MCF 10A (cell line): ENCODE results near the gene MAP7. TPM values are rescaled to one million over a fixed set of nuclear protein-coding genes. Genes with fewer than 3 reads are reported as not detected.

Source experiments
- BruUV-seq: library from RNA; stranded (reverse); fragments of 400-500 nt; replicated peaks from 2 replicates; lab custom pipeline; 2021; lab: Mats Ljungman, UMichigan
- CTCF ChIA-PET: fragments of 300-600 bp; sonication (Branson Sonifier 250); formaldehyde crosslinking; extraction: SDS; loops from one replicate; lab custom pipeline; 2021; ENCODE audit warnings: antibody characterized with exemption, inconsistent platforms; lab: Yijun Ruan, JAX
- POLR2A ChIA-PET: fragments of 300-600, 350-650 bp; sonication (Branson Sonifier 250); formaldehyde crosslinking; extraction: SDS; loops from one replicate; lab custom pipeline; 2020; ENCODE audit warnings: antibody characterized with exemption, inconsistent platforms; lab: Yijun Ruan, JAX
- DNase-seq: peaks from one replicate; pipeline ENCODE4 v3.0.0-alpha.2; 2018; ENCODE audit not compliant: unreplicated experiment
- H3K27ac Mint-ChIP-seq: one replicate; pipeline ENCODE4 v1.8.0; 2022; ENCODE audit warnings: mild to moderate bottlenecking, low read depth, mixed read lengths; ENCODE audit not compliant: unreplicated experiment
- H3K27me3 Mint-ChIP-seq: one replicate; pipeline ENCODE4 v1.8.0; 2022; ENCODE audit warnings: mixed read lengths; ENCODE audit not compliant: insufficient read depth, unreplicated experiment
- H3K36me3 Mint-ChIP-seq: one replicate; pipeline ENCODE4 v1.8.0; 2022; ENCODE audit warnings: mild to moderate bottlenecking, moderate library complexity, mixed read lengths; ENCODE audit not compliant: insufficient read depth, unreplicated experiment
- H3K4me1 Mint-ChIP-seq: one replicate; pipeline ENCODE4 v1.8.0; 2022; ENCODE audit warnings: mixed read lengths; ENCODE audit not compliant: insufficient read depth, unreplicated experiment
- H3K4me3 Mint-ChIP-seq: one replicate; pipeline ENCODE4 v1.8.0; 2022; ENCODE audit warnings: mild to moderate bottlenecking, moderate library complexity, mixed read lengths; ENCODE audit not compliant: unreplicated experiment
- H3K9me3 Mint-ChIP-seq: one replicate; pipeline ENCODE4 v1.8.0; 2022; ENCODE audit warnings: mixed read lengths; ENCODE audit not compliant: unreplicated experiment
- CTCF ChIP-seq: fragments of 200-600 bp; IDR thresholded peaks from one replicate; pipeline ENCODE4 v1.8.0; 2022; ENCODE audit warnings: antibody characterized with exemption, mild to moderate bottlenecking; ENCODE audit not compliant: unreplicated experiment
- intact Hi-C: fragments of 100-400 bp; cut with micrococcal nuclease; formaldehyde crosslinking; loops from 2 replicates; pipeline ENCODE4 v1.14.1; 2022
- total RNA-seq: library from RNA; stranded (reverse); gene quantifications from 2 replicates; pipeline ENCODE4 v1.2.3, GENCODE V29; 2022

Gene MAP7
- total RNA-seq, 1 experiment from 2014 or later = 17.2 TPM

DNA sequence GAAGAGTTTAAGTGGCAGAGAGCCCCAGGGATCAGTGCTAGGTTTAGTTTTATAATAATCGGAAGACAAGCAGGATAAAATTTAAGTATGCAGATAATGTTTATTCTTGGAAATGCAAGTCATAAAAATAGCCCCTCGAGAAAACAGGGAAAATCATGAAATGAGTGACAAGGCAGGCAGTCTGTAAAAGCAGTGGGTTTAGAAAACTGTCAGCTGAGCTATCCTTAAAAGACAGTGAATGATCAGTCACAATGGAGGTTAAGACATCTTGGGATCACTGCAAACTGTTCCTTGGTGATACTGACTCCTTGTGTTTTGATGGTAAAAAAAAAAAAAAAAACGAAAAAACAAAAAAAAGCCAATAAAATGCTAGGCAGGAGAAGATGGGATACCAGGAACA, 199.3 kb downstream of the MAP7 start:
- intact Hi-C loops = no loop called here
- BruUV-seq = no TSS peak
- H3K36me3 Mint-ChIP-seq = no peaks in the 10 kb centered on the region
- POLR2A ChIA-PET = interaction anchor here (0.9 kb wide), 1 partner anchor 12 kb away, joined by 3 read pairs; no protein-coding TSS in a partner anchor
- H3K4me1 Mint-ChIP-seq = peaks cover 5% of the 10 kb centered on the region
- CTCF ChIA-PET = no interaction called here
- no peak overlapping the region for H3K4me3 Mint-ChIP-seq
- no peaks in the 10 kb centered on the region for H3K9me3 Mint-ChIP-seq
- DNase-seq = no peak
- H3K27ac Mint-ChIP-seq = no peak overlapping the region
- H3K27me3 Mint-ChIP-seq = no peaks in the 10 kb centered on the region
- TF ChIP-seq CTCF = no peak

- Mint-ChIP-seq H3K4me1 (peaks cover 5% of the 10 kb centered on the region), H3K4me3 (no peak overlapping the region), H3K9me3 (no peaks in the 10 kb centered on the region), H3K27ac (peak overlapping the region; percentile 86), H3K27me3 (no peaks in the 10 kb centered on the region), H3K36me3 (peaks cover 7% of the 10 kb centered on the region)
- no peak for TF ChIP-seq CTCF
- ChIA-PET CTCF (no interaction called here), POLR2A (interaction anchor here (0.6 kb wide), 1 partner anchor 13 kb away, joined by 3 read pairs; no protein-coding TSS in a partner anchor)
- no TSS peak for BruUV-seq
- peak; percentile 79 for DNase-seq
- intact Hi-C loops = no loop called here
Measured at GRCh38 chr6:136347847-136348246, 202.4 kb downstream of the MAP7 start.

- Mint-ChIP-seq H3K27me3 (no peaks in the 10 kb centered on the region), H3K4me1 (peaks cover 5% of the 10 kb centered on the region), H3K9me3 (no peaks in the 10 kb centered on the region), H3K27ac (no peak overlapping the region), H3K36me3 (peaks cover 7% of the 10 kb centered on the region), H3K4me3 (no peak overlapping the region)
- intact Hi-C loops = no loop called here
- BruUV-seq = no TSS peak
- no peak for TF ChIP-seq CTCF
- POLR2A ChIA-PET = interaction anchor here (2.3 kb wide), 1 partner anchor 55 kb away, joined by 8 read pairs; the partner anchor contains the start of gene BCLAF1
- no peak for DNase-seq
- CTCF ChIA-PET = interaction anchor here (0.6 kb wide), 1 partner anchor 850 kb away, joined by 3 read pairs; no protein-coding TSS in a partner anchor
Measured at GRCh38 chr6:136345145-136345544, 205.1 kb downstream of the MAP7 start.

DNA sequence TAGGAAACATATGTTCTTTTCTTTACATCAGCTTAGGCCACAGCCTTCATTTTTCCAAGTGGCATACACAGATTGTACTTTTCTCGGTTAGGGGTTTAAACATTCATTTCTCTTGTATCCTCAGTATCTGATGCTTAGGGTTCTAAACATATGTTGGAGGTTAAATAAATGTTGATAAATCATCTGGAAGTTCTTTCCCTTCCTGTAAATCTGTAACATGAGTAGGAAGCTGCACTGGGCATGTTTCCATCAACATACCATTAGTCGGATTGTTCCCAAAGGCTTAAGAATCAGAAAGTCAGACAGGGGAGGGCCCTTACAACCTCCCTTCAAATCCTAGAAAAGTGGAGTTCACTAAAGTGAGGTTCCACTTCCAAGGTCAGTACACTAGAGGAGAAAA, 205.8 kb downstream of the MAP7 start:
- peak; percentile 48 for DNase-seq
- no peak overlapping the region for H3K27ac Mint-ChIP-seq
- BruUV-seq = no TSS peak
- no peak for TF ChIP-seq CTCF
- no peaks in the 10 kb centered on the region for H3K9me3 Mint-ChIP-seq
- no peaks in the 10 kb centered on the region for H3K27me3 Mint-ChIP-seq
- intact Hi-C loops = no loop called here
- CTCF ChIA-PET = no interaction called here
- peaks cover 5% of the 10 kb centered on the region for H3K4me1 Mint-ChIP-seq
- POLR2A ChIA-PET = interaction anchor here (2.3 kb wide), 1 partner anchor 54 kb away, joined by 8 read pairs; the partner anchor contains the start of gene BCLAF1
- H3K36me3 Mint-ChIP-seq = peaks cover 7% of the 10 kb centered on the region
- no peak overlapping the region for H3K4me3 Mint-ChIP-seq
